NT2/D1 (cell line): ENCODE results near the gene SFI1.
"Not testable (repeated sequence)": the region's sequence is repeated elsewhere in the genome, so short reads cannot be mapped to it uniquely, and the experiment has no call there.

Source experiments
- SUZ12 ChIP-seq: IDR thresholded peaks from 2 replicates; pipeline ENCODE4 v1.6.1; 2011; ENCODE audit not compliant: insufficient read length, insufficient read depth; ENCODE audit errors: extremely low read depth
- YY1 ChIP-seq: IDR thresholded peaks from 2 replicates; pipeline ENCODE4 v1.6.1; 2011; ENCODE audit not compliant: insufficient read length, insufficient read depth
- ZNF274 ChIP-seq: IDR thresholded peaks from 2 replicates; pipeline ENCODE4 v1.6.1; 2011; ENCODE audit warnings: mild to moderate bottlenecking, low read depth, low read length

DNA sequence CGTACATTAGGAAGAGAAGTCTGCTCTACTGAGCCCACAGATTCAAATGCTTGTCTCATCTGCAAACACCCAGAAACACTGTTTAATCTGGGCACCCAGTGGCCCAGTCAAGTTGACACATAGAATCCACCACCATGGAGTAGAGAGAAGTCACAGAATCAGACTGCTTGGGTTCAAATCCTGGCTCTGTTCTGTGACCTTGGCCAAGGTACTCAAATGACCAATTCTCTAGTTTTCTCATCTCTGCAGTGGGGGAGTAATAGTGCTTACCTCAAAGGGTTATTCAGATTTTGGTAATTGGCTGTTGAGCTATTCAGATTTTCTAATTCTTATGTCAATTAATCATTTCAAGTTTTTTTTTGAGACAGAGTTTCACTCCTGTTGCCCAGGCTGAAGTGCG, 93.8 kb downstream of the SFI1 start:
- TF ChIP-seq ZNF274, YY1, SUZ12: not testable (repeated sequence)
